HepG2 (cell line): ENCODE data around the gene MEX3A. TPM values are rescaled to one million over a fixed set of nuclear protein-coding genes. Genes with fewer than 3 reads are reported as not detected.

Experiments
- AKAP8 ChIP-seq: sonication (generic); formaldehyde crosslinking; IDR thresholded peaks from 2 replicates; pipeline ENCODE4 v1.5.1; 2020; ENCODE audit warnings: mild to moderate bottlenecking, missing genetic modification reagents
- ARHGAP35 ChIP-seq: sonication (generic); formaldehyde crosslinking; IDR thresholded peaks from 2 replicates; pipeline ENCODE4 v1.9.0; 2022; ENCODE audit warnings: mild to moderate bottlenecking, inconsistent platforms, moderate library complexity, missing genetic modification reagents, borderline replicate concordance
- ARID4A ChIP-seq: sonication (generic); formaldehyde crosslinking; IDR thresholded peaks from 2 replicates; pipeline ENCODE4 v1.5.0; 2020; ENCODE audit warnings: mild to moderate bottlenecking, missing genetic modification reagents, borderline replicate concordance
- CBX1 ChIP-seq: IDR thresholded peaks from one replicate; pipeline ENCODE4 v1.6.1; 2016; ENCODE audit warnings: antibody characterized with exemption, low read depth
- EHMT2 ChIP-seq: fragments of 200-600 bp; sonication (generic); IDR thresholded peaks from 2 replicates; pipeline ENCODE4 v1.7.0; 2017; ENCODE audit warnings: antibody characterized with exemption, low read depth, low read length, borderline replicate concordance
- HNRNPUL1 ChIP-seq: fragments of 200-400 bp; formaldehyde crosslinking; IDR thresholded peaks from 2 replicates; pipeline ENCODE4 v1.6.1; 2017; ENCODE audit warnings: low read depth, mild to moderate bottlenecking, low read length, moderate library complexity
- IKZF5 ChIP-seq: IDR thresholded peaks from 2 replicates; pipeline ENCODE4 v1.6.1; 2018; ENCODE audit warnings: missing genetic modification reagents, mild to moderate bottlenecking, missing compliant biosample characterization
- JUND ChIP-seq: sonication (generic); formaldehyde crosslinking; IDR thresholded peaks from 2 replicates; pipeline ENCODE4 v1.8.0; 2022; ENCODE audit warnings: mild to moderate bottlenecking, missing genetic modification reagents
- MEIS1 ChIP-seq: sonication (generic); formaldehyde crosslinking; IDR thresholded peaks from 2 replicates; pipeline ENCODE4 v1.9.0; 2021; ENCODE audit warnings: mild to moderate bottlenecking, missing genetic modification reagents, moderate library complexity, borderline replicate concordance
- MZF1 ChIP-seq: sonication (generic); formaldehyde crosslinking; IDR thresholded peaks from 2 replicates; pipeline ENCODE4 v1.8.1; 2023; ENCODE audit warnings: mild to moderate bottlenecking, missing genetic modification reagents, borderline replicate concordance
- NPAS2 ChIP-seq: sonication (generic); formaldehyde crosslinking; IDR thresholded peaks from 2 replicates; pipeline ENCODE4 v1.8.0; 2022; ENCODE audit warnings: mild to moderate bottlenecking, missing genetic modification reagents, borderline replicate concordance
- PAWR ChIP-seq: sonication (generic); formaldehyde crosslinking; IDR thresholded peaks from 2 replicates; pipeline ENCODE4 v1.4.0; 2020; ENCODE audit warnings: missing genetic modification reagents, mild to moderate bottlenecking, borderline replicate concordance
- RXRA ChIP-seq: sonication (generic); formaldehyde crosslinking; IDR thresholded peaks from 2 replicates; pipeline ENCODE4 v1.5.1; 2020; ENCODE audit warnings: missing genetic modification reagents
- SIN3A ChIP-seq: IDR thresholded peaks from 2 replicates; pipeline ENCODE4 v1.6.1; 2011; ENCODE audit warnings: low read depth, mild to moderate bottlenecking, control low read depth, low read length, borderline replicate concordance
- ZFP82 ChIP-seq: sonication (generic); formaldehyde crosslinking; IDR thresholded peaks from 2 replicates; pipeline ENCODE4 v1.5.1; 2020; ENCODE audit warnings: mild to moderate bottlenecking, missing genetic modification reagents, borderline replicate concordance
- ZMAT3 ChIP-seq: sonication (generic); formaldehyde crosslinking; conservative IDR thresholded peaks from 2 replicates; pipeline ENCODE4 v1.7.0; 2021; ENCODE audit warnings: missing genetic modification reagents
- ZNF138 ChIP-seq: sonication (generic); formaldehyde crosslinking; IDR thresholded peaks from 2 replicates; pipeline ENCODE4 v1.5.0; 2020; ENCODE audit warnings: mild to moderate bottlenecking, low read depth, missing genetic modification reagents
- ZNF30 ChIP-seq: sonication (generic); formaldehyde crosslinking; IDR thresholded peaks from 2 replicates; pipeline ENCODE4 v1.5.0; 2020; ENCODE audit warnings: mild to moderate bottlenecking, missing genetic modification reagents
- ZNF564 ChIP-seq: sonication (generic); formaldehyde crosslinking; IDR thresholded peaks from 2 replicates; pipeline ENCODE4 v1.8.1; 2023; ENCODE audit warnings: mild to moderate bottlenecking, missing genetic modification reagents
- ZNF780A ChIP-seq: sonication (generic); formaldehyde crosslinking; IDR thresholded peaks from 2 replicates; pipeline ENCODE4 v1.8.0; 2022; ENCODE audit warnings: mild to moderate bottlenecking, missing genetic modification reagents, moderate library complexity
- ZNF790 ChIP-seq: sonication (generic); formaldehyde crosslinking; IDR thresholded peaks from 2 replicates; pipeline ENCODE4 v1.8.0; 2022; ENCODE audit warnings: missing genetic modification reagents, mild to moderate bottlenecking, borderline replicate concordance
- ZNF878 ChIP-seq: sonication (generic); formaldehyde crosslinking; IDR thresholded peaks from 2 replicates; pipeline ENCODE4 v1.8.1; 2023; ENCODE audit warnings: mild to moderate bottlenecking, missing genetic modification reagents, moderate library complexity
- polyA plus RNA-seq, 8 experiments: library from polyadenylated mRNA; depleted of rRNA in 3 of 8; stranded (reverse) in 7 of 8; unstranded in 1 of 8; fragments of >200 nt; fragmentation: Illumina TruSeq in 4 of 8; extraction: Trizol in 4 of 8; gene quantifications; 2 replicates each; pipeline versions ENCODE4 v1.2.1 to v1.2.3, GENCODE V29; 2011 to 2016; ENCODE audit warnings: low read depth in 4 of 8, missing spikeins in 1 of 8, mixed read lengths in 1 of 8; ENCODE audit not compliant: insufficient read depth in 1 of 8
- total RNA-seq, 5 experiments: library from RNA; depleted of rRNA; stranded (reverse); fragments of >200 nt; fragmentation: Illumina TruSeq; extraction: Trizol; gene quantifications; 2 replicates each; pipeline ENCODE4 v1.2.3, GENCODE V29; 2016; ENCODE audit warnings: low read depth in 1 of 5
- TF ChIP-seq, protein P1 (sequence below): IDR thresholded peaks from 2 replicates; pipeline ENCODE4 v1.6.1; 2012; ENCODE audit warnings: low read depth, low read length, improper control_type of control experiment

MEX3A gene
- total and polyA plus RNA-seq, 2 of the 13 experiments (the other 11 are each of a cell fraction or from before 2014, with no cell fraction given), result 7.6 to 9.1 TPM

DNA sequence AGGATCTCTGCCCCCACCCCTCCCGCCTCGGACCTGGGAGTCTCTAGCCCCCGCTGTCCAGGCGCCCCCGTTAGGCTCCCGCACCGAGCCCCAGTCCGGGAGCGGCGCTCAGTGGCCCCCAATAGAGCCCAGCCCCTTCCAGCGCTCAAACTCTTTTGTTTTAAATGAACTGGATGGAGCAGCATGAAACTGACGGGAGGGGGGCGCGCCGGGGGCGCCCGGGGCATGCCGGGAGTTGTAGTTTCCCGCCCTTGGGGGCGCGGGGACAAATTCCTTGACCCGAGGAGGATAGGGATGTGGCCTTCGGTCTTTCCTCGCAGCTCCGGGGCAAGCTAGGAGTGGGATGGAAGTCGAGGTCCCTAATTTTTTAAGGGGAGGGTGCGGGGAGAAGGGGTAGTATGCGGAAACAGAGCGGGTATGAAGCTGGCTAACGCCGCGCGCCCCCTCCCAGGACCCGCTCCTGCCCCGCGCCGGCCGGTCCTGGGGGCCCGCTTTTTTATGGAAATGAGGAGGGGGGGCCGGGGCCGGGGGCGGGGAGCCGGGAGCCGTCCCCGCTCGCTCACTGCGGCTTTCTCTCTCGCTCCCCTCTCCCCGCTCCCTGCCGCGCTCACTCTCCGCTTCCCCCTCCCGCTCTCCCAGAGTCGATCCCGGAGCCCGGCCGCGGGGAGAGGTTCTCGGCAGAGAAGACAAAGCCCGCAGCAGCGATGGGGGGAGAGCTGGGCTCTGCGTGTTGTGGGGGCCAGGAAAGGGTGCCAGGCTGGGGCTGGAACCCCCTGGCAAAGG lies at the start of gene MEX3A (continued):
- TF ChIP-seq ZFP82 (CRISPR knock-in tag) (0 out of 2 replicates have a peak, but pooled peaks have one; percentile 22), ZNF780A (CRISPR knock-in tag) (no peak), ZNF138 (CRISPR knock-in tag) (no peak), MEIS1 (CRISPR knock-in tag) (peak; percentile 41; the same call in 1 of the 2 replicates), IKZF5 (CRISPR knock-in tag) (no peak), RXRA (no peak; the same call in 1 of the 2 replicates), ZMAT3 (CRISPR knock-in tag) (no peak), HNRNPUL1 (no peak), ZNF878 (CRISPR knock-in tag) (no peak), JUND (CRISPR knock-in tag) (no peak), MZF1 (CRISPR knock-in tag) (no peak), EHMT2 (no peak), ARHGAP35 (no peak), ZNF790 (CRISPR knock-in tag) (no peak), PAWR (CRISPR knock-in tag) (no peak), ARID4A (CRISPR knock-in tag) (peak; percentile 50), NPAS2 (CRISPR knock-in tag) (no peak), CBX1 (no peak), AKAP8 (no peak), ZNF30 (CRISPR knock-in tag) (no peak), ZNF564 (CRISPR knock-in tag) (0 out of 2 replicates have a peak, but pooled peaks have one; percentile 5), SIN3A (peak; percentile 76; the same call in 1 of the 2 replicates)
- TF ChIP-seq, protein P1, sequence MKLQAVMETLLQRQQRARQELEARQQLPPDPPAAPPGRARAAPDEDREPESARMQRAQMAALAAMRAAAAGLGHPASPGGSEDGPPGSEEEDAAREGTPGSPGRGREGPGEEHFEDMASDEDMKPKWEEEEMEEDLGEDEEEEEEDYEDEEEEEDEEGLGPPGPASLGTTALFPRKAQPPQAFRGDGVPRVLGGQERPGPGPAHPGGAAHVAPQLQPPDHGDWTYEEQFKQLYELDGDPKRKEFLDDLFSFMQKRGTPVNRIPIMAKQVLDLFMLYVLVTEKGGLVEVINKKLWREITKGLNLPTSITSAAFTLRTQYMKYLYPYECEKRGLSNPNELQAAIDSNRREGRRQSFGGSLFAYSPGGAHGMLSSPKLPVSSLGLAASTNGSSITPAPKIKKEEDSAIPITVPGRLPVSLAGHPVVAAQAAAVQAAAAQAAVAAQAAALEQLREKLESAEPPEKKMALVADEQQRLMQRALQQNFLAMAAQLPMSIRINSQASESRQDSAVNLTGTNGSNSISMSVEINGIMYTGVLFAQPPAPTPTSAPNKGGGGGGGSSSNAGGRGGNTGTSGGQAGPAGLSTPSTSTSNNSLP, result no peak
